Measurements from ENCODE around the gene GCNT1. TPM values are rescaled to one million over a fixed set of nuclear protein-coding genes. Genes with fewer than 3 reads are reported as not detected.

The GCNT1 gene
- 10.1 and 14.0 TPM in 2 replicates for total RNA-seq (2014; rRNA removed; shearing (Covaris generic))

DNA sequence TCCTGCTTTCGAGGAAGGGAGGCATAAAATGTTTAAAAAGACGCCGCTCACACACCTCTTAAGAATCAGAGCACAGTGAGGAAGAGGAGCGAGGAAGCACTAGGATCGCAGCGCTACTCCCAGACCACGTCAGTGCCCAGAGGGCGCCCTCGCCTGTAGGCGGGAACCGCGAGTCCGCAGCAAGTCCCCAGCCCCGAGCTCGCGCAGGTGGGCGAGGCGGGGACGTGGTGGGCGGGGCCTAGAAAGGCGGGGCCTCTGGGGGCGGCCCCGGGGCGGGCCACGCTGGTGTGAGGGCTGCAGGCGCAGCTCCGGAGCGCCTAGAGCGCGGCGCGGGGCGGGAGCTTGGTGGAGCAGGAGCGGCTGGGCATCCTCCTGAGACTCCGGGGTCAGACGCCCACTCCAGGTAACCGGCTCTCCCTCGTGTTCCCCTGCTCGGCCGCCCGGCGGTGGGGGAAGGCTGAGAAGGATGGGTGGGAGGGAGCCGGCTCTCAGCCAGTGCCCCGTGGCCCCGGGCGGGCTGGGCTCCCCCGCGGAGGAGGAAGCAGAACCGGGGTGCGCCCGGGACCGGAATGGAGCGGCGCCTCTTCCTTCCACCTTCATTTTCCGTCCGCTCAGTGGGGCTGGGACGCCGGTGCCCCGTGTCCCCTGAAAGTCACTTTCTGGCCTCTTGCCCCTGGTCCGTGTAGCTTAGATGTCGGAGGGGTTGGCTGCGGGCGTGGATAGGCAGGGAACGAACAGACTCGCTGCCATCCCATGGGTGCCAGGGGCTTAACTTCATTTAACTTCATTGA lies at the start of gene GCNT1:
Gene GCNT1, plus strand, starts transcription at position 280 of the 791 bp plus-strand sequence. CDS start 43,200 bp downstream, outside the sequence.
- peak; percentile 92 to 94 for DNase-seq
- Histone ChIP-seq H3K27ac (peak within 1 kb of the TSS; percentile 27), H3K36me3 (no peaks in the 10 kb centered on the region), H3K4me3 (peak within 1 kb of the TSS; percentile 69), H3K4me1 (peaks cover 17% of the 10 kb centered on the region), H3K27me3 (no peaks in the 10 kb centered on the region), H3K9me3 (replicated peaks) (no peaks in the 10 kb centered on the region)

DNA sequence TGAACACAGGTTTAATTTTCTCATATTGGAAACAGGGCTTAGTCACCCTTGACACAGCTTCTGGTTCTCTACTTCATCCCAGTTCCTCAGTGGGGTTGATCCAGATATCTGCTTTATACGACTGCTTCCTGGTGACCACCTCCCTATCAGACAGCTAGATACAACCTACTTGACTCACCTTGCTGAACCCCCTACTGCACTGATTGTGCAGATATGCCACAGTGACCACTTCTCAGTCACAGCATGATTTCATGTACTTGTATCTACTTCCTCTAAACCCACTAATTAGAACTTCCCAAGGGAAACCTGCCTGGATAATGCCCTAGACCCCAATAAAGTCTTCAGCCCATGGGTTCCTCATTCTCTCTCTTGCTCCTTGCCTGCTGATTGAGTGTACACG lies 46.3 kb upstream of the GCNT1 start:
- Histone ChIP-seq H3K4me1 (no peaks in the 10 kb centered on the region; the same call in 1 of the 2 replicates), H3K27me3 (no peaks in the 10 kb centered on the region), H3K9me3 (replicated peaks) (peaks cover 10% of the 10 kb centered on the region; the same call in 1 of the 2 replicates), H3K4me3 (no peak overlapping the region), H3K36me3 (no peaks in the 10 kb centered on the region), H3K27ac (no peak overlapping the region)
- DNase-seq, result no peak

DNA sequence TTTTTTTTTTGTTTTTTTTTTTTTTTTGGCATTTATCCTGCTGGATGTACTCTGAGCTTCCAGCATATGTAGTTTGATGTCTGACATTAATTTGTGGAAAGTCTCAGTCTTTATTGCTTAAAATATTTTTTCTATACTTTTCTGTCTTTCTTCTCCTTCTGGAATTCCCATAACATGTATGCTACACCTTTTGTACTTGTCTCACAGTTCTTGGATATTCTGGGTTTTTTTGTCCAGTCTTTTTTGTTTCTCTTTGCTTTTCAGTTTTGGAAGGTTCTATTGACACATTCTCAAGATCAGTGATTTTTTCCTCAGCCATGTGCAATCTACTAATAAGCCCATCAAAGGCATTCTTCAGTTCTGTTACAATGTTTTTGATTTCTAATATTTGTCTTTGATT lies 45.3 kb upstream of the GCNT1 start:
- Histone ChIP-seq H3K27ac (no peak overlapping the region), H3K36me3 (no peaks in the 10 kb centered on the region), H3K27me3 (no peaks in the 10 kb centered on the region), H3K4me3 (no peak overlapping the region), H3K9me3 (replicated peaks) (peaks cover 10% of the 10 kb centered on the region; the same call in 1 of the 2 replicates), H3K4me1 (no peaks in the 10 kb centered on the region; the same call in 1 of the 2 replicates)
- DNase-seq, result no peak

DNA sequence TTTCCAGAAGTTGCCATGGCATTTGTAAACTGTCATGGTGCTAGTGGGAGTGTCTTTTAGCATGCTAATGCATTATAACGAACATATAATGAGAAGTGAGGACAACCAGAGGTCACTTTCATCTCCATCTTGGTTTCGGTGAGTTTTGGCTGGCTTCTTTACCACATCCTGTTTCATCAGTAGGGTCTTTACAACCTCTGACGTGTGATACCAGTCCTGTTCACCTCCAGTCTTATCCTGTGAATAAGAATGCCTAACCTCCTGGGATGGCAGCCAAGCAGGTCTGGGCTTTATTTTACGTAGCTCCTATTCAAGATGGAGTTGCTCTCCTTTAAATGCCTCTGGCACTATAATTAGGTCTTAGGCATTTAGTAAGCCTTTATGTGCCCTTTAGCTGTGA lies 44.3 kb upstream of the GCNT1 start:
- Histone ChIP-seq H3K4me3 (no peak overlapping the region), H3K4me1 (no peaks in the 10 kb centered on the region; the same call in 1 of the 2 replicates), H3K9me3 (replicated peaks) (peaks cover 10% of the 10 kb centered on the region; the same call in 1 of the 2 replicates), H3K36me3 (no peaks in the 10 kb centered on the region), H3K27ac (no peak overlapping the region), H3K27me3 (no peaks in the 10 kb centered on the region)
- DNase-seq, result no peak

DNA sequence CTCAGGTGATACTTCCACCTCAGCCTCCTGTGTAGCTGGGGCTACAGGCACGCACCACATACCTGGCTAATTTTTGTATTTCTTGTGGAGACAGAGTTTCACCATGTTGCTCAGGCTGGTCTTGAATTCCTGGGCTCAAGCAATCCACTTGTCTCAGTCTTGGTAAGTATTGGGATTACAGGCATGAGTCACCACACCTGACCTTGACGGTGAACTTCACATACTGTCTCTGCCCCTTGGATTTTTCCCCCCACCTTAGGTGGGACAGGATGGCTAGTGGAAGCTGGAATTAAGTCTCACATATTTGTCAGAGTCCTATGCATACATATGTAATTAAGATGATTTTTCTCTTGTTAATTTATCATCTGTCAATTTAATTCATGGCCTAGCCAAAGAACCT lies 43.8 kb upstream of the GCNT1 start:
- Histone ChIP-seq H3K4me3 (no peak overlapping the region), H3K27ac (no peak overlapping the region), H3K36me3 (no peaks in the 10 kb centered on the region), H3K27me3 (no peaks in the 10 kb centered on the region), H3K9me3 (replicated peaks) (peaks cover 10% of the 10 kb centered on the region; the same call in 1 of the 2 replicates), H3K4me1 (no peaks in the 10 kb centered on the region; the same call in 1 of the 2 replicates)
- DNase-seq, result no peak

DNA sequence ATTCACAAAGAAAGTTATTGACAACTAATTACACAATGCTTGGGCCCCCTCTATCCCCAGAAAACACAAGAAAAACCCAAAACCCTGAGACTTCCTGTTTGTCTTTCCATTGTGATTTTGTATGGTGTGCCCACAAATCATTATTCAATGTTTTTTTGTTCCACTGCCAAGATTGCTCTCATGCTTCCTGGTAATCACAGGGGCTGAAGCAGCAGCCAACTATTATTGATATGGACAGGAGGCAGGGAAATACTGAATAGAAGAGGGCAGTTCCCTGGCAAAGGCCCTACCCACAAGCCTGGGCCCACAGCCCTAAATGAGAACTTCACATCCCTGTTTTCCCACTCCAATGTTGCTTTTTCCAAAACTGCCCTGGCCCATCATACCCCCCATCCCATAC lies 43.3 kb upstream of the GCNT1 start:
- Histone ChIP-seq H3K36me3 (no peaks in the 10 kb centered on the region), H3K4me3 (no peak overlapping the region), H3K27me3 (no peaks in the 10 kb centered on the region), H3K27ac (no peak overlapping the region), H3K9me3 (replicated peaks) (peaks cover 10% of the 10 kb centered on the region; the same call in 1 of the 2 replicates), H3K4me1 (no peaks in the 10 kb centered on the region; the same call in 1 of the 2 replicates)
- DNase-seq, result no peak

DNA sequence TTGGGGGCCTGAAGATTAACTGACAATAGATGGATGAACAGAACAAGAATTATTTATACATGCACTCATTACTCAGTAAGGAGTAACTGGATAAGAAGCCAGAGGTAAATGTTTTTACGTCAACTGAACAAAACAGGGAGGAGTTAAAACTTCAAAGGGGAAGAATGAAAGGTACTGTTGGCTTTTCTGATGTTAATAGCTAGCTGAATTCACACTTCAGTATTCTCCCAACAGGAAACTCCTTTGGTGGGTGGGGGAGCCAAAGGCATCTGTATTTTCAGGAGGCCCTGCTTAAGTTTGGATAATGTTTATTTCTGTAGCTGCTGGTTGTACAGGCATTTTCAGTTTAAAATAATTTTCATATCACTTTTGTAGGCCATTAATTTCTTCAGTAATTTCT lies 41.6 kb upstream of the GCNT1 start:
- Histone ChIP-seq H3K27me3 (no peaks in the 10 kb centered on the region), H3K9me3 (replicated peaks) (peaks cover 10% of the 10 kb centered on the region; the same call in 1 of the 2 replicates)
- no peak for DNase-seq

DNA sequence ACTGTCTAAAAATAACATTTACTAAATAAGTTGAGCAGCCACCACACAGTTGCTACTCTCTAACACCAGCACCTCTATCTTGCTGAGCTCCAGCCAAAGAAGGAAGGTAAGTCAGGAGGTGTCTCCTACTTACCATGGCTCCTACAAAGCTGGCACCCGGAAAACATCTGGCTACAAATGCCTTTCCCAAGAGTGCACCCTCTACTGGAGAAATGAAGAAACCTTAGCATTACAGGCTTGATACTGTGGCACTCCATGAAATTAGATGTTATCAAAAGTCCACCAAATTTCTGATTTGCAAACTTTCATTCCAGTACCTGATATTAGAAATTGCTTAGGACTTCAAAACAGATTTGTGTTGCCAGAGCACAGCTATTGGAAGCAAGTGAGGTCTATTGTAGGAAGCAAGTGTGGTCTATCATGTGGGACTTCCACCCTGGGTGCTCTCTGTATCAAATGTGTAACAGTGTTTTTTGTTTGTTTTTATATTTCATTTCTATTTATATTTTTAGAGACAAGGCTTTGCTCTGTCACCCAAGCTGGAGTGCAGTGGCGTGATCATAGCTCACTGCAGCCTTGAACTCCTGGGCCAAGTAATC lies 39.1 kb upstream of the GCNT1 start:
- Histone ChIP-seq H3K4me3 (no peak overlapping the region), H3K36me3 (no peaks in the 10 kb centered on the region), H3K9me3 (replicated peaks) (0 out of 2 replicates have a peak, but pooled peaks cover 3% of the 10 kb centered on the region), H3K27ac (no peak overlapping the region), H3K27me3 (0 out of 2 replicates have a peak, but pooled peaks cover 5% of the 10 kb centered on the region), H3K4me1 (no peaks in the 10 kb centered on the region)
- DNase-seq, result peak in 1 of 2 experiments; percentile 59

More for the DNA sequence above, 41.6 kb upstream of the GCNT1 start:
- Histone ChIP-seq H3K4me1 (no peaks in the 10 kb centered on the region; the same call in 1 of the 2 replicates), H3K4me3 (no peak overlapping the region), H3K36me3 (no peaks in the 10 kb centered on the region), H3K27ac (no peak overlapping the region)

DNA sequence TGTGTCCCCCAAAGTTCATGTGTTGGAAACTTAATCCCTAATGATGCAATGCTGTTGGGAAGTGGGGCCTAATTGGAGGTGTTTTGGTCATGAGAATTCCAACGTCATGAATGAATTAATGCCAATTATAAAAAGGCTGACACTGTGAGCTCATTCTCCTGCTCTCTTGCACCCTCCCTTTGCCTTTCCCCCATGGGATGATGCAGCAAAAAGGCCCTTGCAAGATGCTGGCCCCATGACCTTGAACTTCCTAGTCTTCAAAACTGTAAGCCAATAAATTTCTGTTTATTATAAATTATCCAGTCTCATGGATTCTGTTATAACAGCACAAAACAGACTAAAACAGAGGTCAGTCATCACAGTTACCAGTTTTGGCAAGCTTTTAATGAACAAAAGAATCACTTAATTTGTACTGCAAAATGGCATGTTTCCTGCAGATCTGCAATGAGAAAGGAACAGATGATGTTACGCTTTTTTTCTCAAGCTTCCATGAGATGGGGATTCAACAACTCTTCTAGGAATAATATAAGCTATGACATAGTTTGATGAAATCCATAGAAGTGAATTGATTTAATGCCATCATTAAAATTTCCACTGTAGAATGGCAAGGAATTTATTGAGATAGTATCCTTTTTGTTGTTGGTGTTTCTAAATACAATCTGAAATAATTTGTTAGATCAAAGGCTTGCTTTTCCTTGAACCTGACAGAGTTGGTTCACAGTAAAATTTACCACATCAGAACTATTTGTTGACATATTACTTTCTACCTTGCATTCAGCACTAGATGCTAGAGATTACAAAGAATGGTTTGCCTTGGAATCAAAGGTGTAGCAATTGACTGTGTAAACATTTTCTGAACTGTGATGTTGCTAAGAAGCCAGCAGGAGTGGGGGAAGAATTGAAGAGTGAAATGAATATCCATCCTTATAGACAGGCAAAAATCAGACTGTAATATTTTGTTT lies 35.5 kb upstream of the GCNT1 start:
- no peak overlapping the region for H3K4me3 ChIP-seq
- H3K27me3 ChIP-seq, result 0 out of 2 replicates have a peak, but pooled peaks cover 5% of the 10 kb centered on the region
- no peaks in the 10 kb centered on the region for H3K4me1 ChIP-seq
- H3K9me3 ChIP-seq (replicated peaks), result 0 out of 2 replicates have a peak, but pooled peaks cover 3% of the 10 kb centered on the region
- DNase-seq, result no peak
- no peaks in the 10 kb centered on the region for H3K36me3 ChIP-seq
- no peak overlapping the region for H3K27ac ChIP-seq

DNA sequence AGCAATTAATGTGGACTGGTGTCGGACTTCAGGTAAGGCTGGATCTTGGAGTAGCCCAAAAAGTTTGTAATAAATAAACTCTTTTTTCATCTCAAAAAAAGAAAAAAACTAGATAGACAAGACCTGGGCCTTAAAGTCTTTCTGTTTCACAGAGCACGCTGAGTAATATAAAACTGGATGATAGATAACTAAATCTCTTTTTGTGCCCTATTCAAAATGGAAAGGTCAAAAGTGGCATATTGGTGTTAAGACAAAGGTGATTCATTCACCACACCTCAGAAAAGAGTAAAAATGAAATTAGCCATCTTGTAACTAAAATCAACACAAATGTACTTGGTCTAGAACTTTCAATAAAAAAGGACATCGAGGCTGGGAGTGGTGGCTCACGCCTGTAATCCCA lies 34.5 kb upstream of the GCNT1 start:
- no peak overlapping the region for H3K4me3 ChIP-seq
- DNase-seq, result no peak

DNA sequence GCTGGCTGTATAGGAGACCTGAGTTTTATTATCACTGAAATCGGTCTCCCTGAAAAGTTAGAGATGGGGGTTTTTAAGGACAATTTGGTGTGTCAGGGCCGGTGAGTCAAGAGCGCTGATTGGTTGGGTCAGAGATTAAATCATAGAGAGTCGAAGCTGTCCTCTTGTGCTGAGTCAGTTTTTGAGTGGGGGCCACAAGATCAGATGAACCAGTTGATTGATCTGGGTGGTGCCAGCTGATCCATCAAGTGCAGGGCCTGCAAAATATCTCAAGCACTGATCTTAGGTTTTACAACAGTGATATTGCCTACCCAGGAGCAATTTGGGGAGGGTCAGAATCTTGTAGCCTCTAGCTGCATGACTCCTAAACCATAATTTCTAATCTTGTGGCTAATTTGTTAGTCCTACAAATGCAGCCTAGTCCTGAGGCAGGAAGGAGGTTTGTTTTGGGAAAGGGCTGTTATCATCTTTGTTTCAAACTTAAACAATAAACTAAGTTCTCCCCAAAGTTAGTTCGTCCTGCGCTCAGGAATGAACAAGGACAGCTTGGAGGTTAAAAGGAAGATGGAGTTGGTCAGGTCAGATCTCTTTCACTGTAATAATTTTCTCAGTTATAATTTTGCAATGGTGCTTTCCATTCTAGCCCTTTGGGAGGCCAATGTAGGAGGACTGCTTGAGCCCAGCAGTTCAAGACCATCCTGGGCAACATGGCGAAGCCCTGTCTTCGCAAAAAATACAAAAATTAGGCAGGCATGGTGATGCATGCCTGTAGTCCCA lies 33.1 kb upstream of the GCNT1 start:
- H3K27ac ChIP-seq, result no peak overlapping the region
- 0 out of 2 replicates have a peak, but pooled peaks cover 5% of the 10 kb centered on the region for H3K27me3 ChIP-seq
- H3K4me1 ChIP-seq, result no peaks in the 10 kb centered on the region
- H3K4me3 ChIP-seq, result no peak overlapping the region
- H3K36me3 ChIP-seq, result no peaks in the 10 kb centered on the region
- DNase-seq, result no peak
- H3K9me3 ChIP-seq (replicated peaks), result 0 out of 2 replicates have a peak, but pooled peaks cover 3% of the 10 kb centered on the region

More for the DNA sequence above, 34.5 kb upstream of the GCNT1 start:
- no peaks in the 10 kb centered on the region for H3K36me3 ChIP-seq
- H3K9me3 ChIP-seq (replicated peaks), result 0 out of 2 replicates have a peak, but pooled peaks cover 3% of the 10 kb centered on the region
- H3K4me1 ChIP-seq, result no peaks in the 10 kb centered on the region
- H3K27me3 ChIP-seq, result 0 out of 2 replicates have a peak, but pooled peaks cover 5% of the 10 kb centered on the region
- H3K27ac ChIP-seq, result no peak overlapping the region

DNA sequence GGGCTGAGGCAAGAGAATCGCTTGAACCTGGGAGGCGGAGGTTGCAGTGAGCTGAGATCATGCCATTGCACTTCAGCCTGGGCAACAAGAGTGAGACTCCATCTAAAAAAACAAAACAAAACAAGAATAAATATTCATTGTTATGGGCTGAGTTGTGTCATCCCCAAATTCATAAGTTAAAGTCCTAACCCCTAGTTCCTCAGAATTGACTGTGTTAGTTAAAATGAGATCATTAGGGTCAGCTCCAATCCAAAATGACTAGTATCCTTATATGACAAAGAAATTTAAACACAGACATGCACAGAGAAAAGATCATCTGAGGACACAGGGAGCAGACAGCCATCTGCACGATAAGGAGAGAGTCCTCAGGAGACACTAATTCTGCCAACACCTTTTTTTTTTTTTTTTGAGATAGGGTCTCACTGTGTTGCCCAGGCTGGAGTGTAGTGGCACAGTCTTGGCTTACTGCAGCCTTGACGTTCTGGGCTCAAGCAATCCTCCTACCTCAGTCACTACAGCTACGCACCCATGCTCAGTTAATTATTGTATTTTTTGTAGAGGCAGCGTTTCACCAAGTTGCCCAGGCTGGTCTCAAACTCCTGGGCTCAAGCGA lies 32.1 kb upstream of the GCNT1 start:
- H3K4me1 ChIP-seq, result no peaks in the 10 kb centered on the region
- H3K27me3 ChIP-seq, result 0 out of 2 replicates have a peak, but pooled peaks cover 5% of the 10 kb centered on the region
- 0 out of 2 replicates have a peak, but pooled peaks cover 3% of the 10 kb centered on the region for H3K9me3 ChIP-seq (replicated peaks)
- H3K36me3 ChIP-seq, result no peaks in the 10 kb centered on the region
- no peak overlapping the region for H3K27ac ChIP-seq
- DNase-seq, result no peak
- no peak overlapping the region for H3K4me3 ChIP-seq

DNA sequence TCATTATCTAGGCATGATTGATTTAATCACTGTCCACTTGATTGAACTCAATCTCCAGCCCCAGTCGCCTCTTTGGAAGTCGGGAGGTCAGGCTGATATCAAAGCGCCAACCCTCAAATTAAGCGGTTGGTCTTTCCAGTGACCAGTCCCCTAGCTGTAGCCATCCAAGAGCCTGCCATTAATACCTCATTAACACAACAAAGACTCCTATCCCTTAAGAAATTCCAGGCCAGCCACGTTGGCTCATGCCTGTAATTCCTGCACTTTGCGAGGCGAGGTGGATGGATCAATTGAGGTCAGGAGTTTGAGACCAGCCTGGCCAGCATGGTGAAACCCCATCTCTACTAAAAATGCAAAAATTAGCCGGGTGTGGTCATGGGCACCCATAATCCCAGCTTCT lies 27.4 kb upstream of the GCNT1 start:
- no peak overlapping the region for H3K27ac ChIP-seq
- no peaks in the 10 kb centered on the region for H3K9me3 ChIP-seq (replicated peaks)
- H3K4me1 ChIP-seq, result no peaks in the 10 kb centered on the region
- DNase-seq, result no peak
- no peaks in the 10 kb centered on the region for H3K36me3 ChIP-seq
- H3K27me3 ChIP-seq, result peaks cover 7% of the 10 kb centered on the region; the same call in 1 of the 2 replicates
- no peak overlapping the region for H3K4me3 ChIP-seq

Data from SJCRH30 (cell line).